ENCODE data around the gene TNFRSF9. TPM values are rescaled to one million over a fixed set of nuclear protein-coding genes. Genes with fewer than 3 reads are reported as not detected.

Gene TNFRSF9
- total and polyA plus RNA-seq, 2 of the 8 experiments (the other 6 are each of a cell fraction or from before 2014, with no cell fraction given): not detected

- Histone ChIP-seq H4K20me1 (replicated peaks in 1 of 2; ENCODE audit: control insufficient read depth in 1 of 2, insufficient read depth in 2 of 2, low read length in 2 of 2) (no peaks in the 10 kb centered on the region), H3K56ac (replicated peaks; ENCODE audit: insufficient read length, low read depth, low read length) (no peak overlapping the region), H2BK15ac (ENCODE audit: low read length) (no peak overlapping the region), H3K23me2 (ENCODE audit: low read depth, low read length) (no peaks in the 10 kb centered on the region; the same call in 1 of the 2 replicates), H3K79me2 (ENCODE audit: control insufficient read depth in 1 of 2, insufficient read depth in 2 of 2, low read length in 2 of 2) (no peaks in the 10 kb centered on the region), H3K79me1 (ENCODE audit: low read depth, low read length) (peaks cover 8% of the 10 kb centered on the region; the same call in 1 of the 2 replicates), H3K27me3 (replicated peaks in 1 of 4; ENCODE audit: control insufficient read depth in 3 of 4, extremely low read depth in 1 of 4, insufficient read depth in 3 of 4, low read length in 3 of 4) (no peaks in the 10 kb centered on the region), H3K14ac (ENCODE audit: insufficient read length) (no peak overlapping the region), H4K8ac (ENCODE audit: extremely low read depth, insufficient read depth, low read length) (no peak overlapping the region), H3K4me1 (replicated peaks in 1 of 4; ENCODE audit: control insufficient read depth in 3 of 4, insufficient read depth in 4 of 4, low read length in 3 of 4) (peaks cover 0 to 3% (median 1%) of the 10 kb centered on the region in 4 experiments; a peak in 1 of 7 replicates), H3K23ac (ENCODE audit: insufficient read length) (no peak overlapping the region), H3K4ac (replicated peaks; ENCODE audit: insufficient read length, low read depth, low read length) (no peak overlapping the region), H2AK5ac (ENCODE audit: low read depth, low read length) (no peak overlapping the region), H4K5ac (ENCODE audit: insufficient read length, low read depth, low read length) (no peak overlapping the region), H2AFZ (ENCODE audit: low read length) (no peak overlapping the region), H2BK5ac (ENCODE audit: low read depth, low read length) (no peak overlapping the region), H2BK12ac (ENCODE audit: low read depth, low read length) (no peak overlapping the region), H3K9ac (replicated peaks in 1 of 4; ENCODE audit: extremely low read depth in 1 of 4, low read depth in 3 of 4, low read length in 3 of 4) (no peak overlapping the region), H3K18ac (ENCODE audit: extremely low read depth, low read length) (no peak overlapping the region), H3K4me3 (ENCODE audit: extremely low read depth in 1 of 4, insufficient read depth in 2 of 4, low read depth in 3 of 4, low read length in 4 of 4) (no peak overlapping the region), H4K91ac (replicated peaks; ENCODE audit: insufficient read length, low read length) (no peak overlapping the region), H2BK120ac (replicated peaks; ENCODE audit: low read depth, low read length) (no peak overlapping the region), H3K9me3 (ENCODE audit: insufficient read depth in 2 of 2, low read depth in 1 of 2, low read length in 1 of 2) (no peaks in the 10 kb centered on the region), H3K36me3 (ENCODE audit: control insufficient read depth in 2 of 4, insufficient read depth in 4 of 4, low read length in 3 of 4) (peaks cover 14 to 53% (median 30%) of the 10 kb centered on the region in 4 experiments), H2BK20ac (ENCODE audit: low read length) (no peak overlapping the region), H3K4me2 (ENCODE audit: insufficient read depth in 1 of 2, low read depth in 2 of 2, low read length in 2 of 2) (no peak overlapping the region), H3K27ac (ENCODE audit: low read depth, low read length) (no peak overlapping the region)
- WGBS, 2 experiments (ENCODE audit: extremely low coverage in 1 of 2, insufficient coverage in 1 of 2, insufficient read length in 1 of 2, insufficient replicate concordance in 2 of 2, low coverage in 1 of 2, low lambda C conversion rate in 2 of 2, missing lambda C conversion rate in 1 of 2): 97% methylated on average over 15 of the region's 15 CpGs; no CpG with 5 or more reads in 1 of the 2 experiments
- no peak for FAIRE-seq
- CTCF ChIA-PET (ENCODE audit: partially characterized antibody): interaction anchor here (0.7 to 16.4 kb wide), 10 partner anchors 10 to 366 kb away, joined by 3 to 249 read pairs (median 8); no protein-coding TSS in a partner anchor
- no peak for DNase-seq (ENCODE audit: low read depth in 1 of 2, low spot score in 2 of 2)
- POLR2A ChIA-PET (ENCODE audit: partially characterized antibody): interaction anchor here (0.6 to 1.5 kb wide), 7 partner anchors 12 to 348 kb away, joined by 3 to 4 read pairs (median 4); partner anchors contain the start of gene ERRFI1
- TF ChIP-seq TBP (IDR thresholded peaks at IDR 0.05; ENCODE audit: low read depth, low read length): no peak
- TF ChIP-seq TEAD4 (IDR thresholded peaks at IDR 0.05; ENCODE audit: low read depth, low read length): no peak
- no peak for TF ChIP-seq CBX5 (IDR thresholded peaks at IDR 0.05; ENCODE audit: low read depth, low read length)
- no peak for TF ChIP-seq SIRT6 (IDR thresholded peaks at IDR 0.05; ENCODE audit: low read length)
- TF ChIP-seq SUZ12 (IDR thresholded peaks at IDR 0.05; ENCODE audit: low read length): no peak
- no peak for TF ChIP-seq CTCF (IDR thresholded peaks at IDR 0.05; ENCODE audit: control extremely low read depth in 1 of 3, insufficient read depth in 1 of 3, low read depth in 1 of 3, low read length in 3 of 3)
- no peak for TF ChIP-seq NANOG (IDR thresholded peaks at IDR 0.05; ENCODE audit: insufficient read depth, low read depth, low read length, poor library complexity, severe bottlenecking)
- no peak for TF ChIP-seq PHF8 (conservative IDR thresholded peaks at IDR 0.05; ENCODE audit: low read depth, low read length)
- TF ChIP-seq TAF1 (IDR thresholded peaks at IDR 0.05; ENCODE audit: low read depth, low read length): no peak
- no peak for TF ChIP-seq MAX (IDR thresholded peaks at IDR 0.05)
These were observed 44.2 kb upstream of the TNFRSF9 start for GRCh38 chr1:7984811-7985210.

Measured in H1 (cell line).